Measurements from ENCODE around the gene COL18A1. TPM values are rescaled to one million over a fixed set of nuclear protein-coding genes. Genes with fewer than 3 reads are reported as not detected.

COL18A1 gene
- polyA plus RNA-seq, 6 donors from 2014 or later: 0.13 to 0.49 (median 0.21) TPM

DNA sequence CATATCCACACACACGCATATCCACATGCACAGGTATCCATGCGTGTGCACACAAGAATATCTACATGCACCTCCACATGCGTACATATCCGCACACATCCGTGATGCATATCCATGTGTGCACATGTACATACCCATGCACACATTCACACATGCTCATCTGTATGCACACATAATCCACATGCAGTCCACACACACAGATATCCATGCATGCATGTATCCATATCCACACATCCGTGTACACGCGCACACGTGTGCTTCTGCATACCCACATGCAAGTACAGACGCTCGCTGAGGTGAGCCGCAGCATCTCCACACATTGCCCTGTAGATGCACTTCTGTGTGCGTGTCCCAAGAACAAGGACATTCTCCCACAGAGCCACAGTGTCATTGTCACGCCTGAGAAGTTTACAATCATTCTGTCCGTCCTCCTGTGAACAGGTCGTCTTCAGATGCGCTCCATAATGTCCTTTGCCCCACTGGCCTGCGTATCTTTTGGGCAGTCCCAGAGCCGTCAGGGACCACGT is 43.4 kb downstream of the COL18A1 start:
- H3K27me3 Mint-ChIP-seq: peaks cover 18 to 50% (median 28%) of the 10 kb centered on the region in 3 donors
- H3K4me3 Mint-ChIP-seq: no peak overlapping the region
- DNase-seq (no peak), ATAC-seq (ENCODE audit: low read depth in 2 of 2) (no peak)
- peaks cover 0 to 4% (median 0%) of the 10 kb centered on the region in 3 donors for H3K4me1 Mint-ChIP-seq
- peaks cover 0 to 15% (median 3%) of the 10 kb centered on the region in 7 donors for H3K9me3 Mint-ChIP-seq
- no peak overlapping the region for H3K27ac Mint-ChIP-seq
- no peaks in the 10 kb centered on the region for H3K36me3 Mint-ChIP-seq

GRCh38 chr21:45448810-45449657 is 44.1 kb downstream of the COL18A1 start:
- Mint-ChIP-seq H3K9me3 (peaks cover 0 to 15% (median 3%) of the 10 kb centered on the region in 7 donors), H3K4me3 (no peak overlapping the region), H3K27ac (no peak overlapping the region), H3K4me1 (peaks cover 0 to 6% (median 0%) of the 10 kb centered on the region in 3 donors), H3K27me3 (peaks cover 18 to 48% (median 28%) of the 10 kb centered on the region in 3 donors), H3K36me3 (no peaks in the 10 kb centered on the region)
- no peak for DNase-seq
- no peak for ATAC-seq (ENCODE audit: low read depth in 2 of 2)

- no peak for ATAC-seq (ENCODE audit: low read depth in 2 of 2)
- Mint-ChIP-seq H3K4me1 (peaks cover 0 to 6% (median 0%) of the 10 kb centered on the region in 3 donors), H3K9me3 (peaks cover 0 to 15% (median 3%) of the 10 kb centered on the region in 7 donors), H3K4me3 (no peak overlapping the region), H3K36me3 (no peaks in the 10 kb centered on the region), H3K27me3 (peaks cover 18 to 42% (median 28%) of the 10 kb centered on the region in 3 donors), H3K27ac (no peak overlapping the region)
- no peak for DNase-seq
Observed at GRCh38 chr21:45449658-45450422, 44.9 kb downstream of the COL18A1 start.

GRCh38 chr21:45450423-45451090 is 45.6 kb downstream of the COL18A1 start:
- H3K36me3 Mint-ChIP-seq: no peaks in the 10 kb centered on the region
- no peak for DNase-seq

GRCh38 chr21:45451091-45451740 is 46.3 kb downstream of the COL18A1 start:
- Mint-ChIP-seq H3K4me1 (peaks cover 0 to 6% (median 0%) of the 10 kb centered on the region in 3 donors), H3K27me3 (peaks cover 16 to 29% (median 20%) of the 10 kb centered on the region in 3 donors), H3K9me3 (peaks cover 0 to 12% (median 1%) of the 10 kb centered on the region in 7 donors), H3K27ac (peak overlapping the region in 1 of 6 donors; percentile 63), H3K36me3 (no peaks in the 10 kb centered on the region), H3K4me3 (no peak overlapping the region)
- no peak for ATAC-seq (ENCODE audit: low read depth in 2 of 2)
- no peak for DNase-seq

More at GRCh38 chr21:45450423-45451090, 45.6 kb downstream of the COL18A1 start:
- H3K4me1 Mint-ChIP-seq: peaks cover 0 to 6% (median 0%) of the 10 kb centered on the region in 3 donors
- no peak overlapping the region for H3K4me3 Mint-ChIP-seq
- ATAC-seq (ENCODE audit: low read depth in 2 of 2): no peak
- peaks cover 18 to 35% (median 24%) of the 10 kb centered on the region in 3 donors for H3K27me3 Mint-ChIP-seq
- H3K9me3 Mint-ChIP-seq: peaks cover 0 to 15% (median 3%) of the 10 kb centered on the region in 7 donors
- H3K27ac Mint-ChIP-seq: no peak overlapping the region

GRCh38 chr21:45451771-45452182 is 46.8 kb downstream of the COL18A1 start:
- Mint-ChIP-seq H3K4me3 (no peak overlapping the region), H3K36me3 (no peaks in the 10 kb centered on the region), H3K27me3 (peaks cover 13 to 24% (median 20%) of the 10 kb centered on the region in 3 donors), H3K27ac (no peak overlapping the region), H3K4me1 (peaks cover 0 to 6% (median 0%) of the 10 kb centered on the region in 3 donors), H3K9me3 (peaks cover 0 to 7% (median 0%) of the 10 kb centered on the region in 7 donors)
- no peak for DNase-seq
- ATAC-seq (ENCODE audit: low read depth in 2 of 2): no peak

GRCh38 chr21:45452696-45453307 is 47.8 kb downstream of the COL18A1 start:
- Mint-ChIP-seq H3K27me3 (peaks cover 8 to 19% (median 10%) of the 10 kb centered on the region in 3 donors), H3K9me3 (peaks cover 0 to 5% (median 0%) of the 10 kb centered on the region in 7 donors), H3K36me3 (no peaks in the 10 kb centered on the region), H3K4me1 (peaks cover 0 to 6% (median 0%) of the 10 kb centered on the region in 3 donors), H3K4me3 (no peak overlapping the region), H3K27ac (no peak overlapping the region)
- DNase-seq (no peak), ATAC-seq (ENCODE audit: low read depth in 2 of 2) (no peak)

- peak overlapping the region in 1 of 6 donors; percentile 24 for H3K27ac Mint-ChIP-seq
- ATAC-seq (ENCODE audit: low read depth in 2 of 2): no peak
- H3K4me1 Mint-ChIP-seq: peaks cover 0 to 6% (median 0%) of the 10 kb centered on the region in 3 donors
- H3K36me3 Mint-ChIP-seq: no peaks in the 10 kb centered on the region
- H3K9me3 Mint-ChIP-seq: peaks cover 0 to 4% (median 0%) of the 10 kb centered on the region in 7 donors
- DNase-seq: no peak
- no peak overlapping the region for H3K4me3 Mint-ChIP-seq
- peaks cover 3 to 12% (median 4%) of the 10 kb centered on the region in 3 donors for H3K27me3 Mint-ChIP-seq
Observed at GRCh38 chr21:45453308-45453950, 48.5 kb downstream of the COL18A1 start.

DNA sequence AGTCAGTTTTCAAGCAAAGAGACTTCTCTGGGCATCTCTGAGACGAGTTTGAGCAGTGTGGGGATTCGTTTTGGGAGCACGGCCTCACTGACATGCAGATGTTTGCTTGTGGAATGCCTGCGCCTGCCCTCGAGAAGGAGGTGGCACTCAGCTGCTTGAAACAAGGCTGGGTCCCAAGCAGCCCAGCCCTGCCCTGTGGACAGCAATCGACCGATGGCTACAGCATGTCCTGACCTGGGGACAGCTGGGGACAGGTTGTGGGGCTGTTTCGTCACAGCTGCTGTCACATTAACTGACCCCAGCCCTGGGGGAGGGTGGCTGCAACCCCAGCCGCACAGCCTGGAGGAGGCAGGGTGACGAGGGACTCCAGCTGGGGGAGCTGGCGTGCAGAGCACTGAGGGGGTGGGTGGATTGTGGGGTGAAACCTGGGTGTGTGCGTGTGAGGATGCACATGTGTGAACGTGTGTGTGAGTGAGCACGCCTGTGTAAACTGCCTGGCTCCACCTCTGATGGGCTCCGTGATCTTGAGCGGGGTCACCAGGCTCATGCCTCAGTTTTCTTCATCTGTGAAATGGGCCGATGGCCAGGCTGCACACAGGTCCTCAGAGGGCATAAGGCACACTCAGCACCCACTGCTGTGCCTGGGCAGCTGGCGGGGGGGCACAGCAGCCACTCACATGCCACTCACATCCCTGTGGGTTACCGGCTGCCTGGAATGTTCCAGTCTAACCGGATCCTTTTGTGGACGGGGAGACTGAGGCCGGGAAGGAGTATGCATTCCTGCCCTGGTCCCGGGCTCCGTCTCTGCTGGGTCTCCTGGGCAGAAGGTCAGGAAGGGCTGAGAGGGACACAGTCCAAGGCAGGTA is 49.3 kb downstream of the COL18A1 start:
- H3K27me3 Mint-ChIP-seq: peaks cover 0 to 4% (median 0%) of the 10 kb centered on the region in 3 donors
- no peak for DNase-seq
- peaks cover 0 to 4% (median 0%) of the 10 kb centered on the region in 7 donors for H3K9me3 Mint-ChIP-seq
- no peaks in the 10 kb centered on the region for H3K36me3 Mint-ChIP-seq
- no peak for ATAC-seq (ENCODE audit: low read depth in 2 of 2)
- no peak overlapping the region for H3K27ac Mint-ChIP-seq
- no peak overlapping the region for H3K4me3 Mint-ChIP-seq
- H3K4me1 Mint-ChIP-seq: peaks cover 0 to 6% (median 0%) of the 10 kb centered on the region in 3 donors

- no peaks in the 10 kb centered on the region for H3K36me3 Mint-ChIP-seq
- DNase-seq: no peak
- H3K27me3 Mint-ChIP-seq: no peaks in the 10 kb centered on the region
Observed at GRCh38 chr21:45454926-45455673, 50.1 kb downstream of the COL18A1 start.

More at GRCh38 chr21:45454926-45455673, 50.1 kb downstream of the COL18A1 start:
- no peak for ATAC-seq (ENCODE audit: low read depth in 2 of 2)
- H3K27ac Mint-ChIP-seq: no peak overlapping the region
- H3K4me1 Mint-ChIP-seq: peaks cover 0 to 6% (median 0%) of the 10 kb centered on the region in 3 donors
- no peak overlapping the region for H3K4me3 Mint-ChIP-seq
- H3K9me3 Mint-ChIP-seq: peaks cover 0 to 4% (median 0%) of the 10 kb centered on the region in 7 donors
